GM21825 (cell line): Measurements from ENCODE around the gene ZNF808.
A peak's percentile ranks its signal among the peaks of the same experiment; 100 is the strongest.
"Not testable (repeated sequence)": the region's sequence is repeated elsewhere in the genome, so short reads cannot be mapped to it uniquely, and the experiment has no call there.

Experiments used
- ATAC-seq: cut with Tn5 transposase; IDR thresholded peaks from one replicate; pipeline ENCODE4 v1.9.1; 2021; ENCODE audit warnings: mild to moderate bottlenecking, moderate library complexity; ENCODE audit not compliant: unreplicated experiment

Gene ZNF808

DNA sequence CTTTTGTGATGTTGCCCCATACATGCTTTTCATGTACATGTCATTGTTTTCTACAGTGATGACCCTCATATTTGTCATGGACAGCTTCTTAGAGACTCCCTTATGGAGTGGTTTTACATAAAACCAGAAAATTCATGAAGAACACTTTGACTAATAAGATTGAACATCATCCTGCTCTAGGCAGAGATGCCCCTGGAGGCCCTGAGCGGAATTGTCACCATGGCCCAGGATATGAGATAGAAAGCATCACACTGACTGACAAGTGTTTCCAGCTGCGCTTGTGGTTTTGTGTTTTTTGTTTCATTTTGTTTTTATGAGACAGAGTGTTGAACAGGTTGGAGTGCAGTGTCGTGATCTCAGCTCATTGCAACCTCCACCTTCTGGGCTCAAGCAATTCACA, 64.8 kb downstream of the ZNF808 start:
- no peak for ATAC-seq

DNA sequence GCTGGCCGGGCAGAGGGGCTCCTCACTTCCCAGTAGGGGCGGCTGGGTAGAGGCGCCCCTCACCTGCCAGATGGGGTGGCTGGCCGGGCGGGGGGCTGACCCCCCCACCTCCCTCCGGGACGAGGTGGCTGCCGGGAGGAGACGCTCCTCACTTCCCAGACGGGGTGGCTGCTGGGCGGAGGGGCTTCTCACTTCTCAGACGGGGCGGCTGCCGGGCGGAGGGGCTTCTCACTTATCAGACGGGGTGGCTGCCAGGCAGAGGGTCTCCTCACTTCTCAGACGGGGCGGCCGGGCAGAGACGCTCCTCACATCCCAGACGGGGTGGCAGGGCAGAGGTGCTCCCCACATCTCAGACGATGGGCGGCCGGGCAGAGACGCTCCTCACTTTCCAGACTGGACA, 66.0 kb downstream of the ZNF808 start:
- not testable (repeated sequence) for ATAC-seq

DNA sequence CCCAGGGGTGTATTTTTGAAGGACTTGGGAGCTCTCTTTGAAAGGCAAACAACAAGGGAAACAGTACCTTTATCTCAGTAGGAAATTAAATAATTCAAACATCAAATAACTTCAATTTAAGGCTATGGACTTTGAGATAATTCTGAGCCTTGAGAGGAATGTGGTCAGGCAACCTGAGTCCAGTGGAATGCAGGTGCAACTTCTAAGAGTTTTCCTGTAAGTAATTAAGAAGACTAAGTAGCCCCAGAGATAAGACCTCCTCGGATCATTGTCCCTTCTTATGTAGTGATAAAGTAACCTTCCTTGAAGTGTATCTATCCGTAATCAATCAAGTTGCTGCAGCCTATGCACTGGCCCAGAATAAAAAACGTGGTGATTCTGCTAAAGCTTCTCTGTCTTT, 71.8 kb downstream of the ZNF808 start:
- ATAC-seq, result no peak

DNA sequence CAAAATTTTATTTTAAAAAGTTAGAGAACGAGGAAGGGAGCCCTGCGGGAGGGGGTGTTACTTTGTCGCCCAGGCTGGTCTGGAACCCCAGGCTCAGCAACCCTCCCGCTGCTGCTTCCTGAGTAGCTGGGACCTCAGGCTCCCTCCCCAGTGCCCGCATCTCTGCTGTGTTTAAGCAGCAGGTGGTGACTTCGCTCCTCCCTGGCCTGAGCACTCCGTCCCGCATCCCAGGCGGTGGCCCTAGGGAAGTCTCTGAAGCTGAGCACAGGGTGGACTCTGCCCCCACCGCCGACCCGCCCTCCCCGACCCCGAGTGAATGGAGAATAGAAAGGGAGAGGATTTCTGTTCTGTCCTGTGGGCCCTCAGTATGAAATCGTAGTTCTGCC, 73.2 kb downstream of the ZNF808 start:
- ATAC-seq, result no peak

DNA sequence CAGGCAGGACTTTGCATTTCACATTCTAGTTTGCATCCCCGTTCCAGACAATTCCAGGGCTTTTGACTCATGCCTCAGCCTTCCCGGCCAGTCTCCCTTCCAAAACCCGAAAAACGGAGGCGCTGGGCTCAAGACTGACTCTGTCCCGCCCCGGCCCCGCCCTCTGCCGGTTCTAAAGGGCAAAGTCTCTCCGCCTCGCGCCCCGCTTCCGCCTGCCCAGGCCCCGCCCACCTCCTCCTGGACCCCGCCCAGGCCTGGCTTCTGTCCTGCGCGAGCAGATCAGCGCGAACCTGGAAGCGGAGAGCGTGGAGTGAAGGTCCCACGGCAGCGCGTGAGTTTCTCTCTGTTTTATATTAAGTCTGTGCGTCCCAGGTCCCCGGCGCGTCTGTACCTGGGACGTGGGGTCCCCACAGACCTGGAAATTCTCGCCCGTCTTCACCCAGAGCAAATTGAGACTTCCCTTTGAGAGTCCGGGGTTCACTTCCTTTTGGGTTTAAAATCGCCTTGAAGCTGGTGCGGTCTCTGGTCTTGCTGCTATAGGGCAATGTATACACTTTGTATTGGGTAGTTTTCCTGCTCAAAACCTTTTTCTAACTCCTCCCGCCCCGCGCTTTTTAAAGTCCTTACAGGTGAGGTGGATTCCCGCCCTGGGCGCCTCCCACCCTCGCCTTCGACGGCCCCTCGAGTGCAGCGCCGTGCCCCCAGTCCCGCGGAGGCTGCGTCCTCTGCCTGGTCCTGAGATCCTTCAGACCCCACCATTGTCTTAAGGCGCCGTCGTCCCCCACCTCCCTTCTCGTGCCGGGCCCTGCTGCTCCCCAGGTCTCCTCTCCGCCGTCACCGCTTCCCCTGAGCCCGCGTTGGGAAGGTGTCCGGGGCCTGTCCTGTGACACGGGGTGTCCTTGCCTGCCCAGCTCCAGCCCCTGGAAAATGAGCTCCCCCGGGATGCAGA, 73.8 kb downstream of the ZNF808 start:
- peak; percentile 89 for ATAC-seq

DNA sequence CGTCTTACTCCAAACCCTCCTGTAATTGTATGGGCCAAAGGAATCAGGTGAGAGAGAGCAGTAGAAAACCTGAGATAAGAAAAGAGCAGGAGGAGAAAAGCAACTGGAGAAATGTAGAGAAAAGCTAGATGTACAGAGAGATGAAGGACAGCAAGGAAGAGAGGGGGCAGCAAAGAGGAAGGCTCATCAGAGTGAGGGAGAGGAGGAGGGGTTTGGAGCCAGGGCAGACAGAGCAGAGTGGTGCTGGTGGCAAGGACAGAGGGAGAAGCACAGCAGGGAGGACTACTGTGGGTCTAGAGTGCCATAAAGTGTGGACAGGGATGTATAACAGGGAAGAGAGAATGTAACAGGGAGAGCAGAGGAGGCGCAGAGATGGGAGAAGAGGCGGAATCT, 74.5 kb downstream of the ZNF808 start:
- ATAC-seq, result not testable (repeated sequence)

DNA sequence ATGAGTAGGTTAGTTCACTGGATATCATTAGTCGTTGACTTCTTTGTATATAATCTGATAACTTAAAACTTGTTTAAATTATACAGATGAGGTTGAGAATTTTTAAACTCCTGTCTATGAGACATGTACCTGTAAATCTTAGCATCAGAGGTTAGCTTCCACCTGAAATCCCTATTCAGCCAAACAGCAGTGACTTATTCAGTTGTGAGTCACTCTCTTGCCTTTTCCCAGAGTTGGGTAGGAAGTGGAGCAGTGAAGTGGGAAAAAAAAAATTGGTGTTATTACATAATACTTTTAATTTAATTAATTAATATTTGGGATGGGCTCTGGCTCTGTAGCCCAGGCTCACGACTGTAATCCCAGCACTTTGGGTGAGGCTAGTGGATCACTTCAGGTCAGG, 75.5 kb downstream of the ZNF808 start:
- no peak for ATAC-seq

DNA sequence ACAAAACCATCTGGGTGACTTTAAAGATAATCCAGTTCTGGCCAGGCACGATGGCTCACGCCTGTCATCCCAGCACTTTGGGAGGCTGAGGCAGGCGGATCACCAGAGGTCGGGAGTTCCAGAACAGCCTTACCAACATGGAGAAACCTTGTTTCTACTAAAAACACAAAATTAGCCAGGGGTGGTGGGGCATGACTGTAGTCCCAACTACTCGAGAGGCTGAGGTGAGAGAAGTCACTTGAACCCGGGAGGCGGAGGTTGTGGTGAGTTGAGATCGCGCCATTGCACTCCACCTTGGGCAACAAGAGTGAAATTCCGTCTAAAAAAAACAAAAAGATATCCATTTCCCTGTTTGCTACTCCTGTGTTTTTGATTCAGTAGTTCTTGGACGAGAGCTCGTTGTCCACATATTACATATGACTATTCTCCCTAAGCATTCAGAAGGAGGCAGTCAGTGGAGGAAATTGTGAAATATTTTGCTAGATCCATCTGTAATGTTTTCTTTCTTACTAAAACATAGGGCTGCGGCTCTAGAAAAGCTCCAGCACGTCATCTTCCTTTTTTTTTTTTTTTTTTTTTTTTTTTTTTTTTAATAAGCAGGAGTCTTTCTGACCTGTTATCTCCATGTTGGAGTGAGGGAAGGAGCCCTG, 76.2 kb downstream of the ZNF808 start:
- ATAC-seq, result no peak
